Spleen (tissue), 7 donors: ENCODE results near the gene PLXNC1.

Source experiments
- CTCF ChIP-seq, 11 experiments: fragments of 200-600 bp in 7 of 11; fragments of 450-650 bp in 4 of 11; sonication (generic) in 4 of 11; IDR thresholded peaks in 8 of 11; conservative IDR thresholded peaks in 3 of 11; 1 replicate in 7 of 11; 2 replicates in 4 of 11; pipeline versions ENCODE4 v1.4.0 to v1.8.0; 2016 to 2021; ENCODE audit warnings: antibody characterized with exemption in 11 of 11, inconsistent platforms in 4 of 11, mild to moderate bottlenecking in 1 of 11
- POLR2A ChIP-seq, 3 donors: fragments of 450-650 bp; IDR thresholded peaks; one replicate each; pipeline ENCODE4 v1.5.1; 2017; ENCODE audit warnings: antibody characterized with exemption in 3 of 3, mild to moderate bottlenecking in 1 of 3
- donor health status: DM: no; HTN: no; CAD: no; lungs with moderate emphysema.
- donor health status: DM: no; HTN: no; CAD: no.
- donor health status: DM: no; HTN: no; CAD: no.

- TF ChIP-seq CTCF (IDR thresholded peaks at IDR 0.05 in 8 of 11, conservative IDR thresholded peaks at IDR 0.05 in 3 of 11) (peak in 9 of 11 experiments; percentile 14 to 45 (median 35)), POLR2A (IDR thresholded peaks at IDR 0.05) (no peak)
Observed at GRCh38 chr12:94145191-94145983, 3.0 kb upstream of the PLXNC1 start.
